Natural killer cell (primary cell): Measurements from ENCODE around the gene ABCB6. TPM values are rescaled to one million over a fixed set of nuclear protein-coding genes. Genes with fewer than 3 reads are reported as not detected.

Experiments used
- ATAC-seq, 3 donors: fragments of 150-1000 bp in 2 of 3; fragments of 200-7000 bp in 1 of 3; cut with Tn5 transposase; 1 replicate in 1 of 3; 2 replicates in 2 of 3; pipeline ENCODE4 v1.10.0; 2021; ENCODE audit warnings: mild to moderate bottlenecking in 2 of 3, moderate library complexity in 2 of 3
- DNase-seq, 2 donors: peaks; one replicate each; pipeline versions ENCODE4 v3.0.0 to v3.0.0-alpha.2; 2013 to 2021; ENCODE audit warnings: mixed read lengths in 1 of 2
- H3K27ac ChIP-seq: one replicate; pipeline ENCODE4 v1.5.1; 2013; ENCODE audit warnings: mild to moderate bottlenecking, low read length
- H3K27me3 ChIP-seq: one replicate; pipeline ENCODE4 v1.6.1; 2013; ENCODE audit warnings: low read length; ENCODE audit not compliant: control insufficient read depth, insufficient read depth
- H3K36me3 ChIP-seq: one replicate; pipeline ENCODE4 v1.6.1; 2013; ENCODE audit warnings: low read length; ENCODE audit not compliant: control insufficient read depth, insufficient read depth
- H3K4me1 ChIP-seq: one replicate; pipeline ENCODE4 v1.6.1; 2013; ENCODE audit warnings: low read length; ENCODE audit not compliant: control insufficient read depth, insufficient read depth
- H3K4me3 ChIP-seq: one replicate; pipeline ENCODE4 v1.5.1; 2013; ENCODE audit warnings: low read length
- H3K9me3 ChIP-seq: one replicate; pipeline ENCODE4 v1.6.1; 2013; ENCODE audit warnings: low read length; ENCODE audit not compliant: control insufficient read depth, insufficient read depth
- H3K27ac Mint-ChIP-seq, 2 donors: one replicate each; pipeline ENCODE4 v1.8.0; 2022; ENCODE audit warnings: mild to moderate bottlenecking in 2 of 2, mixed read lengths in 2 of 2, moderate library complexity in 1 of 2
- H3K27me3 Mint-ChIP-seq, 2 donors: one replicate each; pipeline ENCODE4 v1.8.0; 2022; ENCODE audit warnings: low read depth in 2 of 2, mixed read lengths in 2 of 2
- H3K36me3 Mint-ChIP-seq: one replicate; pipeline ENCODE4 v1.8.0; 2022; ENCODE audit warnings: mixed read lengths
- H3K4me1 Mint-ChIP-seq, 2 donors: one replicate each; pipeline ENCODE4 v1.8.0; 2022; ENCODE audit warnings: mixed read lengths in 2 of 2
- H3K4me3 Mint-ChIP-seq: one replicate; pipeline ENCODE4 v1.8.0; 2022; ENCODE audit warnings: mild to moderate bottlenecking, moderate library complexity, mixed read lengths
- H3K9me3 Mint-ChIP-seq, 2 donors: one replicate each; pipeline ENCODE4 v1.8.0; 2022; ENCODE audit warnings: mixed read lengths in 2 of 2
- CTCF ChIP-seq: fragments of 200-600 bp; IDR thresholded peaks from one replicate; pipeline ENCODE4 v1.8.0; 2022; ENCODE audit warnings: antibody characterized with exemption
- WGBS: methylation state at CpG from one replicate; pipeline ENCODE4 v1.1.7; 2013; ENCODE audit warnings: missing lambda C conversion rate; ENCODE audit not compliant: insufficient coverage; 5-methylcytosine and 5-hydroxymethylcytosine counted together
- intact Hi-C: fragments of 100-400 bp; cut with micrococcal nuclease; formaldehyde crosslinking; loops from one replicate; pipeline ENCODE4 v1.14.2; 2022
- total RNA-seq, 4 donors: library from RNA; stranded (reverse); fragments of 120-200 nt in 1 of 4; gene quantifications; one replicate each; pipeline versions ENCODE4 v1.2.3 to v1.2.4, GENCODE V29; 2013 to 2022

The ABCB6 gene
- total RNA-seq, 3 donors from 2014 or later (not counting 1 experiment from before 2014, with no cell fraction given), result 0.93 to 3.4 (median 1.9) TPM

- ATAC-seq (no peak), DNase-seq (no peak)
- Mint-ChIP-seq H3K27ac (no peak overlapping the region), H3K36me3 (peaks cover 5% of the 10 kb centered on the region), H3K27me3 (no peaks in the 10 kb centered on the region), H3K4me3 (no peak overlapping the region), H3K9me3 (no peaks in the 10 kb centered on the region), H3K4me1 (peaks cover 6 to 15% of the 10 kb centered on the region in 2 donors)
- Histone ChIP-seq H3K4me1 (peaks cover 24% of the 10 kb centered on the region), H3K27me3 (no peaks in the 10 kb centered on the region), H3K4me3 (no peak overlapping the region), H3K36me3 (peaks cover 16% of the 10 kb centered on the region), H3K27ac (no peak overlapping the region), H3K9me3 (no peaks in the 10 kb centered on the region)
- whole genome bisulfite sequencing, result 89% methylated on average over 6 of the region's 6 CpGs
- TF ChIP-seq CTCF, result no peak
- intact Hi-C loops, result no loop called here
These were observed 2.2 kb downstream of the ABCB6 start for GRCh38 chr2:219216535-219216915.

DNA sequence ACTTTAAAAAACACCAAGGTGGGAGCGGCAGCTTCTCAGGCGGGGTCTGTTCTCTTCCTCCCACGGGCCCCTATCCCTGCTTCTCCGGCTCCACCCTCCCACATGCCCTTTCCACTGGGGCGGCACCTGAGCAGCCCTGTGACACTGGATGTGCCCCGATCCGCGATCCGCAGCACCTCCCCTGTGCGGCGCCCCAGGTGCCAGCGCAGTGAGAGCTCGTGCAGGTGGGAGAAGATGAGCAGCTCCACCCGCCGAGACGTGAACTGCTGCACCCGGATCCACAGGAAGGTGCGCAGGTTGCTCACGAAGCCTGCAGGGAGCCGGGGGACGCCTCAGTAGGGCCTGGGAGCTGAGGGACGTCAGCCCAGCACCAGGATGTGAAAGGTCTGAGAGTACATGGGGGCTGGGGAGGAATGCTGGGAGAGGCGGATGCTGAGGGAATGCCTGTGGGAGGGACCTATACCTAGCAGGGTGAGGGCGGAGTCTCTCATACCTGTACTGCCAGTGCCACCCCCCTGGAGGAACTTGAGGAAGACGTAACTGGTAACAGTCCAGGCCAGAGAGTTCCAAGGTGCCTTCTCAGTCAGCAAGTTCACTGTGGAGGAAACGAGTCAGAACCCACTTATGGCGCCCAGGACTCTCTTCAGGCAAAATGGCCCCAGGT is 2.8 kb downstream of the ABCB6 start:
- H3K27me3 Mint-ChIP-seq, result no peaks in the 10 kb centered on the region
- Histone ChIP-seq H3K27ac (no peak overlapping the region), H3K36me3 (peaks cover 11% of the 10 kb centered on the region), H3K27me3 (no peaks in the 10 kb centered on the region), H3K9me3 (no peaks in the 10 kb centered on the region), H3K4me3 (no peak overlapping the region), H3K4me1 (peaks cover 29% of the 10 kb centered on the region)
- ATAC-seq, result no peak
- no peak overlapping the region for H3K27ac Mint-ChIP-seq
- no peak for TF ChIP-seq CTCF
- intact Hi-C loops, result no loop called here
- H3K4me1 Mint-ChIP-seq, result peaks cover 10 to 17% of the 10 kb centered on the region in 2 donors
- WGBS, result 95% methylated on average over 27 of the region's 27 CpGs
- H3K4me3 Mint-ChIP-seq, result no peak overlapping the region
- no peaks in the 10 kb centered on the region for H3K9me3 Mint-ChIP-seq
- DNase-seq, result no peak
- no peaks in the 10 kb centered on the region for H3K36me3 Mint-ChIP-seq

- intact Hi-C loops, result loop anchor here (5.0 kb wide), 1 partner anchor 157 kb away; no protein-coding TSS in a partner anchor
- no peak overlapping the region for H3K27ac Mint-ChIP-seq
- no peaks in the 10 kb centered on the region for H3K27me3 ChIP-seq
- peaks cover 41% of the 10 kb centered on the region for H3K4me1 ChIP-seq
- no peak overlapping the region for H3K27ac ChIP-seq
- no peak overlapping the region for H3K4me3 Mint-ChIP-seq
- no peaks in the 10 kb centered on the region for H3K27me3 Mint-ChIP-seq
- no peaks in the 10 kb centered on the region for H3K9me3 ChIP-seq
- WGBS, result 90% methylated on average over 6 of the region's 6 CpGs
- H3K36me3 Mint-ChIP-seq, result no peaks in the 10 kb centered on the region
- H3K9me3 Mint-ChIP-seq, result no peaks in the 10 kb centered on the region
- peaks cover 13 to 20% of the 10 kb centered on the region in 2 donors for H3K4me1 Mint-ChIP-seq
- H3K36me3 ChIP-seq, result no peaks in the 10 kb centered on the region
- ATAC-seq (no peak), DNase-seq (no peak)
- no peak overlapping the region for H3K4me3 ChIP-seq
- TF ChIP-seq CTCF, result no peak
These were observed 4.0 kb downstream of the ABCB6 start for GRCh38 chr2:219214786-219215185.

- Histone ChIP-seq H3K27me3 (no peaks in the 10 kb centered on the region), H3K4me1 (peaks cover 41% of the 10 kb centered on the region), H3K9me3 (no peaks in the 10 kb centered on the region), H3K4me3 (no peak overlapping the region), H3K27ac (no peak overlapping the region), H3K36me3 (peaks cover 4% of the 10 kb centered on the region)
- Mint-ChIP-seq H3K4me1 (peaks cover 18 to 22% of the 10 kb centered on the region in 2 donors), H3K36me3 (no peaks in the 10 kb centered on the region), H3K9me3 (no peaks in the 10 kb centered on the region), H3K27ac (peak overlapping the region in 1 of 2 donors; percentile 15), H3K27me3 (no peaks in the 10 kb centered on the region), H3K4me3 (no peak overlapping the region)
- ATAC-seq, result no peak
- WGBS, result 95% methylated on average over 15 of the region's 15 CpGs
- intact Hi-C loops, result loop anchor here (5.0 kb wide), 1 partner anchor 157 kb away; no protein-coding TSS in a partner anchor
- TF ChIP-seq CTCF, result no peak
- DNase-seq, result no peak
These were observed 4.6 kb downstream of the ABCB6 start for GRCh38 chr2:219214141-219214540.
